Fibroblast of lung (primary cell): ENCODE data around the gene ATG5.

Experiments used
- CTCF ChIP-seq, 2 donors: IDR thresholded peaks in 1 of 2; conservative IDR thresholded peaks in 1 of 2; 1 replicate in 1 of 2; 2 replicates in 1 of 2; pipeline ENCODE4 v1.5.1; 2011 to 2012; ENCODE audit warnings: low read length in 2 of 2, control low read depth in 1 of 2, inconsistent platforms in 1 of 2, low read depth in 1 of 2, mild to moderate bottlenecking in 1 of 2
- EZH2 ChIP-seq: IDR thresholded peaks from 2 replicates; pipeline ENCODE4 v1.5.1; 2012; ENCODE audit warnings: low read length, control low read depth, mild to moderate bottlenecking; ENCODE audit errors: missing control alignments

GRCh38 chr6:106147476-106147875, 178.1 kb downstream of the ATG5 start:
- TF ChIP-seq CTCF (conservative IDR thresholded peaks at IDR 0.05 in 1 of 2, IDR thresholded peaks at IDR 0.05 in 1 of 2; ENCODE audit: low read depth in 1 of 2, low read length in 2 of 2) = no peak
- TF ChIP-seq EZH2 = no peak
